Stimulated activated CD4-positive, alpha-beta T cell treated with anti-CD3 and anti-CD28 coated beads, TNF-alpha, amount 100 ng/mL, for 1 hour (primary cell): Measurements from ENCODE around the gene RCOR3.

Experiments used
- DNase-seq, 3 donors: peaks; one replicate each; pipeline ENCODE4 v3.0.0-alpha.2; 2020; ENCODE audit warnings: low read depth in 3 of 3, low spot score in 1 of 3

Gene RCOR3

GRCh38 chr1:211323156-211324063 is 64.2 kb downstream of the RCOR3 start:
- peak in 2 of 3 donors; percentile 43 to 44 for DNase-seq

GRCh38 chr1:211324992-211325775 is 66.0 kb downstream of the RCOR3 start:
- no peak for DNase-seq

- DNase-seq = no peak
These were observed 67.0 kb downstream of the RCOR3 start for GRCh38 chr1:211326140-211326527.

GRCh38 chr1:211326528-211327345 is 67.6 kb downstream of the RCOR3 start, which contains the start of gene TRAF5:
Gene TRAF5 (plus strand): TSS chr1:211326833. CDS start chr1:211353240, 26,407 bp downstream.
- peak in 1 of 3 donors; percentile 39 for DNase-seq

- no peak for DNase-seq
These were observed 68.3 kb downstream of the RCOR3 start for GRCh38 chr1:211327346-211327921.

- DNase-seq = no peak
These were observed 69.0 kb downstream of the RCOR3 start for GRCh38 chr1:211328084-211328694.

- no peak for DNase-seq
These were observed 69.8 kb downstream of the RCOR3 start for GRCh38 chr1:211328866-211329475.

- no peak for DNase-seq
These were observed 70.6 kb downstream of the RCOR3 start for GRCh38 chr1:211329764-211330201.

- no peak for DNase-seq
These were observed 71.2 kb downstream of the RCOR3 start for GRCh38 chr1:211330282-211330936.

GRCh38 chr1:211331011-211331709 is 72.0 kb downstream of the RCOR3 start:
- no peak for DNase-seq

GRCh38 chr1:211332036-211332616 is 73.0 kb downstream of the RCOR3 start:
- DNase-seq = no peak

- no peak for DNase-seq
These were observed 73.7 kb downstream of the RCOR3 start for GRCh38 chr1:211332830-211333229.

GRCh38 chr1:211333906-211334305 is 74.7 kb downstream of the RCOR3 start:
- no peak for DNase-seq

- no peak for DNase-seq
These were observed 75.8 kb downstream of the RCOR3 start for GRCh38 chr1:211334986-211335385.

GRCh38 chr1:211335522-211336157 is 76.5 kb downstream of the RCOR3 start:
- no peak for DNase-seq

GRCh38 chr1:211336161-211336560 is 77.0 kb downstream of the RCOR3 start:
- DNase-seq = no peak

GRCh38 chr1:211336775-211337174 is 77.6 kb downstream of the RCOR3 start:
- DNase-seq = no peak
